Activated naive CD4-positive, alpha-beta T cell treated with Interleukin-2 at 50 U/mL for 16 hours (primary cell): Measurements from ENCODE around the gene THAP2.

Experiments used
- DNase-seq: peaks from one replicate; pipeline ENCODE4 v3.0.0-alpha.2; 2020

Gene THAP2

DNA sequence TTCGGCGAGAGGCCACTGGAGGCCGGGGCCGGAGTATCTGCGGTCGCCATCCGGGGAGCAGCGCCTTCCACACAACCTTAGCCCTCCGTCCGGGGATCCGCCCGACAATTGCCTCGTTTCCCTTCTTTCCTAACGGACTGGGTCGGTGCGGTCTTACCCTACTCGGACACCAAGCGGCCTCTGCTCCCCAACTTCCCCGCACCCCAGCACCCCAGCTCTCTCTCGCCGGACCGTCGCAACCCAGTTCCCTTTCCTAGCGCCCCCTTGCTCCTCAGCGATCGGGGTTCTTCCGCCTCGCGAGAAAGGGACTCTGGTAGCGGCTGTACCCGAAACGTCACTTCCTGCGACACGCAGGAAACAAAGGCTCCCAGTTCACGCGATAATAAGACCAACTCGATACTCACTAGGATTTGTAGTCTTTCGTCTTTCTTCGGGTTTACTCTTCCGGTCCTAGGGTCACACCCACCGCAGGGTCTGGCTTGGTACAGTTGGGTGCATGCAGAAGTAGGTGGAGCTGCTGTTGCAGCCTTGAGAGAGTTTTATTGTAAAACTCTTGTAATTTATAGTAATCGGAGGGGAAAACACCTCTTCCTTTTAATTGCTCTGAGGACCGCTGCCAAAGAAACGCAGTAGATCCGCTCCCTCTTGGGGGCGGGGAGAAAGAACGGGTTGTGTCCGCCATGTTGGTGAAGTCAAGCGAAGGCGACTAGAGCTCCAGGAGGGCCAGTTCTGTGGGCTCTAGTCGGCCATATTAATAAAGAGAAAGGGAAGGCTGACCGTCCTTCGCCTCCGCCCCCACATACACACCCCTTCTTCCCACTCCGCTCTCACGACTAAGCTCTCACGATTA, at the start of gene THAP2, which contains the start of gene ZFC3H1:
THAP2 (plus strand) TSS at position 741 of the 850 bp plus-strand sequence. CDS start 209 bp downstream, outside the sequence.
ZFC3H1 (minus strand) TSS at position 288 of the 850 bp plus-strand sequence; CDS start at position 50, 238 bp downstream.
- peak; percentile 91 for DNase-seq

DNA sequence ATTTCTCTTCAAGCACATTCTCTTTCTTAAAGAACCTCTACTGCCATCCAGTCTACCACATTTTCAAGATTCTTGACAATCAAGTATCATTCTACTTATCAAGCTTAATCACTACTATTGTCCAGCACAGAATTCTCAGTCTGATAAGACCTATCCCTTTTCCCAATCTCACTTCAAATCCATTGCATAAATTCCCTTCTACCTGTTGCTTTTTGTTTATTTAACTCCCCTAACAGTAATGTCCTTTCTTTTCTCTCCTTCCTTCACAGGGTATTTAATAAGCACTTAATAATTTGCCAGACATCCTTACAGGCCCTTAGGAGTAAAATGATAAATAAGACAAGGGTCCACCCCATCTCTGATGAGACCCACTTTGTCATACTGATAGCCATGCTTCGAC, 42.2 kb upstream of the THAP2 start:
- DNase-seq = no peak

DNA sequence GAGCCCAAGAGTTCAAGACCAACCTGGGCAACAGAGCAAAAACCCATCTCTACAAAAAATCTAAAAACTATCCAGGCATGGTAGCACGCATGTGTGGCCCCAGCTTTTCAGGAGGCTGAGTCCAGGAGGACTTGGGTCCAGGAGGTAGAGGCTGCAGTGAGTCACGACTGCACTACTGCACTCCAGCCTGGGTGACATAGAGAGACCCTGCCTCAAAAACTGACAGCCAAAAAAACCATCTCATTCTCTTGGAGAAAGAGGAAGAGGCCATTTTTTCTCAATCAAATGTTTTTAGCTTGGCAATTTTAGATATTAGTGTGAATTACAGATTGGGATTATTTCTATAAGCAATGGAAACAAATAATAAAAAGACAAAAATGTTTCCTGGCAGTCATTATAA, 38.6 kb upstream of the THAP2 start:
- no peak for DNase-seq

DNA sequence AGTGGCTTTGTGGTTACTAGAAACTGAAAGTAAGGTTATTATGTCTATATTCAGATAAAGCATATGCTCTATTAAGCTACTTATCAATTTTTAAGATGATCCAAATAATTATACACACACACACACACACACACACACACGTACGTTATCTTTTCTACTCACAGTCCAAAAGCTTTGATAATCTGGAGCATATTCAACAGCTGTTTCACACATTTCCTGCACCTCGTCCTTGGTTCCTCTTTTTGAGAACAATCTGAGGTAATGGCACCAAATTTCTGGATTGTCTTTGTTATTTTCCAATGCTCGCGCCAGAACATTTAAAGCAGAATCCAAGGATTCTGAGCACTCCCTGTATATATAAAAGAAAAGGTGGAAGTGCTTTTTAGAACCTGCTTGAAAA, 38.0 kb upstream of the THAP2 start:
- DNase-seq = no peak

DNA sequence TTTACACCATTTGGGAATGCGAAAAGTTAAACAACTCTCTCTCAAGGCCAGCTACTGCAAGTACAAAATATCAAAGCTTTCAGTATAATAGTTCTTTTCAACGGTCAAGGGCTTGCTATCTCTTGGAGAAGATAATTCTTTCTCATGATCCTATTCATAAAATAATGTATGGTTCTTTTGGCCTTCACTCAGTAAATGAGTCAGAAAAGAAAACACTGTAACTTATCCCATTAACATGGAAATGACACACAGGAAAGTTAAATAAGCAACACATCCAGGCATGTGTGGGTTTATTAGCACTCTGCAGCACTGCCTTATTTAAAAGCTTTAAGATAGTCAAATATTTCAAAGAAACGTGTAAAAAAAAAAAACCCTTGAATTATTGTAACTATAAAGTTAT, 37.3 kb upstream of the THAP2 start:
- DNase-seq = no peak

DNA sequence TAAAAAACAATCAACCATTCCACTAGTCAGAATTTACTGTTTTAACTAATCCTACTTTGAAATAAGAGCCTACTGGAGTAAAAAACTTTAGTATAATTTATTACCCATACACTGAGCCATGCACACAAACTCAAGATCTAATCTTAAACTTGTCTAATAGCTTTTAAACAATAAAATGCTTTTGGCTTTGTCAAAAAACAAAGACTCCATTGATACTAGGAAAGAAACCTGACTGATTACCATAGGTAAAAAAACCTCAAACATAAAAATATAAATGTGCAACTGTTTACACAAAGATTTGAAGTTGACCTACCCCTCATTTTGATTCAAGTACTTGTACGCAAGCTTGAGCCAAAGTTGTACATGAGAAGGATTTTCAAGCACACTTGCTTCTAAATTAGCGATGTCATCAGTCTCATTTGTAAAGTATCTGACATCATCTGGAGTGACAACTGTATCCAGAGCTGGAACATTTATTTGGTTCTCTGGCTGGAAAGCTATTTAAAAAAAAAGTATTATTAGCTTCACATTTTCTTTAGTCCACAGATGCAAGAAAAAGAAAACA, 36.6 kb upstream of the THAP2 start:
- DNase-seq = no peak

DNA sequence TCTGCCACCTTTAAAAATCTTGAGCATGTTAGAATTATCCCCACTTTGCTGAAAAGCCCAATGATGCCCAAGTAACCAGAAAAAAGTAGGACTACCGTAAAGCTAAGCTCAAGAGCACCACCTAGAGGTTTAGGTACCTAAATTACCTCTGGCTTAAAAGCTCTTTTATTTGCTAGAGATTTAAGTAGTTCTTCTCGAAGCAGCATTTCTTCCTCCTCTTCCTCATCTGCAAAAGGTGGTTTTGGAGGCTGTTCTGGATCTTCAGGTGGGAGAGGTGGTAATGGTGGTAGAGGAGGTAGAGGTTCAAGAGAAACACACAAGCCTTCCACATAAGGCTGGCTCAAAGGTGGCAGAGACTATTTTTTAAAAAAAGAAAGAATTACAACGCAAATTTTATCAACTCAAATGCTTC, 27.4 kb upstream of the THAP2 start:
- DNase-seq = no peak

DNA sequence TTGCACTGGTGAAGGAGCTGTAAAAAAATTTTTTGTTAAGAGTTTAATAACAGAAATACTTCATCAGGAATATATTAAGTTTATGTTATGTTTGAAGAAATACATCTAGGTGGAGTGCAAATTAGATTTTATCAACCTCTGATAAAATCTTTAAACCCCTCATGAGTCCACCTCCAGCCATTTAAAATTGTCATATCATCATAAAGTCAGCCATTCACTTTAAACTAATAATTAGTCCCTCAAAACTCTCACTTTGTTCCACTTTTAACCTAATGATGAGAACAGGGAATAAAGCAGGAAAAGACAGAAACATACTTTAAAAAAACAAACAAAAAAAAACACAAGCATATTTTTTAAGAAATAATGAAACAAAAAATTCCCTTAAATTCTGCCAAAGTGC, 25.6 kb upstream of the THAP2 start:
- no peak for DNase-seq

DNA sequence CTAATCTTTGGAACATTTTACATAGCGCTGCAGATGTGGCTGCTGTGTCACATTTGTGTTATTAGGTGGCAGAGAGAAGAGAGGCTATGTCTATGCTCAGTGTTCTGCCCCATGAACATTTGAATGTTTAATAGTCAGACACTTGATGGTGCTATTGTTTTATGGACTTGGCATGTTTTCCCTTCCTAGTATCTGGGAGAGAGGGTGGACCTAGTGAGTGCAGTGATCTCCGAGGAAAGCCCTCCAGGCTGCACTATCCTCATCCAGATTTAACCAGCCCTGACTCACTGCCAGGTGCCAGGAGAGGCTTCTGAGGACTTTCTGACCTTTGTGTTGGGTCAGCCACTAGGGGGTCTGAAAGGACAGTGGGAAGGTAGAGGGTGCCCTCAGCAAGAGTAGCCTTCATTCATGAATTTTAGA, 24.8 kb upstream of the THAP2 start:
- no peak for DNase-seq

DNA sequence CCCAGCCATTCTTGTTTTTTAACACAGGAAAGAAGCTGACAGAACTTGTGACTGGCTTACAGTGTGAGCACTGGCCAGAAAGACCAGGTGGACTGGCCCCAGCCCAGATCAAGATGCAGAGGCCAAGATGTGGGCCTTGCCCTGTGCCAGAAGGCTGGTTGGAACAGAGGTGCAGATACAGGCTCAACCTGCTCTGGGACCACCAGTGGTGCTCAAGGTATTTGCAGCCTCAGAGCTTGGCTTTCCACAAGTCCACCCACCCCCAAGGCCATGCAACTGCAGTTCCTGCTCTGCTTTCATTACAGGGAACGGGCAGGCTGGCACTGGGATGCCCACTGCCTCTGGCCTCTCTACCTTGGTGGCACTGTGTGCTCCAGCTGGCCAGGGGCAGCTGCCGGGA, 23.8 kb upstream of the THAP2 start:
- DNase-seq = no peak

DNA sequence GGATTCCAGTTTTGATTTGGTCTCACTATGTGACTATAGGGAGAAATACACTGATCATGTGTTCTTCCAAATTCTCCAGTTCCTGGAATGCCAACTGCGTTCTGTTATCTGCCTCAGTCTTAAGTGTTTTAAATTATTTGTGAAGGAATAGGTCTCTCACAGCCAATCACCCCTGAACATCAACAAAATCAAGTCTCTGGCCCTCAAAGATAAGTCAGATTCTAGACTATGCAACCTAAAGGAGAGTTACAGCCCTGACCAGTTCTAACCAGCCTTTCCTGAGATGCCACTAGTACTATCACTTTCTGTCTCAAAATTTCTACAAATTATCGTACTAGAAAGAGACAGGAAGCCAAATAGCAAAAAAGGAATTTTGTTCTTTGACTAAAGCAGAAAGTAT, 22.7 kb upstream of the THAP2 start:
- no peak for DNase-seq

DNA sequence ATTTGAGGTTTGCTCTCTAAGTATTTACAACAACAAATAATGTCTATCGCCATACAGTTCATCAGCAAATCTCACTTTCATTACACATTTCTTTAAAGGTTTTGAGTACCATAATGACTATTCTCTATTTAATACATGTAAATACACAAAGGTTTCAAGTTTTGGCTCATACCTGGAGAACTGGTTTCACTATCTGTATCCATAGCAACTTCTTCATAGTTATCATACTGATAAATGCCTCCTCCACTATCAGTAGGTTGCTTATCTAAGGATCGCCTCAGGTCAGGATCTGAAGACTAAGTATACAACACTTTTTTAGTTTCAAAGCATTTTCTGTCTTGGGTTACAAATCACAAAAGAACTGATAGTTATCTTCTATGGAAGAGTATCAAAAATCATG, 21.8 kb upstream of the THAP2 start:
- no peak for DNase-seq

DNA sequence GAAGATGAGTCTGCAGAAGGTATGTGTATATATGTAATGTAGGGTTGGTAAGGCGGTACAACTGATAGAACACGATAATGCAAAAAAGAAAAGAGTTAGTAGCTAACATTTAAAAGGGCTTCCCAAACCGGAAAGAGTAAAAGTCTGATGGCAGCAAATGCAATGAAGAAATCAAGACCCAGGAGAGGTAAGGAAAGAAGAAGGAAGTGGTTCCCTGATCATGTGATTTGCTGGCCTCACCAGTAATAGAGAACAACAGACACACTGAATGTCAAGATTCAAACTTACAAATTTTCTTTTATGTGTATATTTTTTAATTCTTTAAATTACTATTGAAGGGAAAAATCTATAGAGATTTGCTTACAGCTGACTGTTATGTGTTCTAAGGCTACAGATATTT, 18.8 kb upstream of the THAP2 start:
- no peak for DNase-seq

DNA sequence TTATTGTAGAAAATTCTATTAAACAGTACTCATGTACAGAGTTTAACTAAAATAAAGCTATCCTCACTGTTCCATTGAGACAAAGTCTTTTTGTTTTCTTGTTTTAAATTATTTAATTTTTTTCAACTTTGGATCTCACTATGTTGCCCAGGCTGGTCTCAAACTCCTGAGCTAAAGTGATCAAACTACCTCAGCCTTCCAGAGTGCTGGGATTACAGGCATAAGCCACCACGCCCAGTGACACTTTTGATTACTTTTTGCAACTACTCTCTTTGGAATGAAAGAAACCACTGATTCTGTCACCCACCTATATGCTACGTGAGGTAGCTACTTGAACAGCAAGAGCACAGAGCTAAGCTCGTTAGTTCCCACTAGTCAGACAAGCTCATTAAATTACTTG, 17.6 kb upstream of the THAP2 start:
- DNase-seq = no peak

DNA sequence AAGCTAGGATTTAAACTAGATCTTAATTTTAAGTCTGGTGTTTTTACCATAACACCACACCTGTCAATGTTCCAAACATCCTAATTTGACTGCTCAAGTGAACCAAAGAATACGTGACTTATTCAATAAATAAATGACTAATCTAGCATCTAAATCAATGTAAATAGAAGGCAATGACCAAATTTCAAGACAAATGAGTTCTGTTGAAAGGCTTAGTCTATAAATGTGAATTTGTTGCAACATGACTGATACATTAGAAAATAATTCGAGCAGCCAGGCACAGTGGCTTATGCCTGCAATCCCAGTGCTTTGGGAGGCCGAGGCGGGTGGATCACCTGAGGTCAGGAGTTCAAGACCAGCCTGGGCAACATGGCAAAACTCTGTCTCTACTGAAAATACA, 15.6 kb upstream of the THAP2 start:
- no peak for DNase-seq

DNA sequence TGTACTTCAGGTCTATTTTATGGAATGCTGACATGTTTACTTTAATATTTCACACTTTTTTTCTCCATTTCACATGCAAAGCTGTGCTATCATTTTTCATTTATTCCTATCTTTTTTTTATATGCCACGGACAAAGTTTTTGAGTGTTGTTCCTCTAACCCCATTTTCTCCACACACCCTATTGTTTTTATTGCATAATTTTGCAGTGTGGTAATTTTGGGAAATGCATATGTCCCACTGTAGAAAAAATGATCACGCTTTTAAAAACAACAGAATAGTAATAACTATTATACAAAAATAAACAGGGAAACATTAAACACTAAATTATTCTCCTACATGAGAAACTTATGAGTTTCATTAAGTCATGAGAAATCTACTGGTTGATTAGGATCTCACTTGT, 14.7 kb upstream of the THAP2 start:
- DNase-seq = no peak

DNA sequence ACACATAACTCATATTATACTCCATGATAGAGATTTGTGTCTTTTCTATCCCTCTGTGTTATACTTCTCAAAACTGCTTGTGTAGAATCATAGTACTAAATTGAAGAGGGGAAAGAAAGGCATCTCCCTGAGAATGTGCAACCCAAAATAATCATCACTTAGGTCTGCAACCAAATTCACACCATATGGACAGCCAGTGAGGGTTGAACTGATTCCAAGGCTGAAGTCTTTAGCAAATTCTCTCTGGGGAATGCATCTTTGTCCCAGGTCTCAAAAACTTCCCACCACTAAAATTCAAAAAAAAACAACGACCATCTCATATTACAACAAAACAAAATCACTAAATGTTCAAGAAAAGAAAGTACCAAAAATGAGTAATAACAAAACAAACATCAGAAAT, 11.4 kb upstream of the THAP2 start:
- no peak for DNase-seq

DNA sequence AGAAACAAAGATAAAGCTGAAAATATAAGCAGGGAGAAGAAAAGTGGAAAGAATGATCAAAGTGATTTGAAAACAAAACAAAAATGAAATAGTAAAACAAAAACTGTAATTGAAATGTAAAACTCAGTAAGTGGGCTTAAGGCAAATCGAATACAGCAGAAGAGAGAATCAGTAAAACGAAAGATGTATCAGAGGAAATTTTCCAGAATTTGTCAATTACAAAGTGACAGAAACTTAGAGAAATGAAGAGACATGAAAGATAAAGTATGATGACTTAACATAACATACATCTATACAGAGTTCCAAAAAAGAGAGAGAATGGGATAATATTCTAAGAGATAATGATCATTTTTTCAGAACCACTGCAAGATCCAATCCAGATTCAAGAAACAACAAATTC, 11.0 kb upstream of the THAP2 start:
- no peak for DNase-seq

DNA sequence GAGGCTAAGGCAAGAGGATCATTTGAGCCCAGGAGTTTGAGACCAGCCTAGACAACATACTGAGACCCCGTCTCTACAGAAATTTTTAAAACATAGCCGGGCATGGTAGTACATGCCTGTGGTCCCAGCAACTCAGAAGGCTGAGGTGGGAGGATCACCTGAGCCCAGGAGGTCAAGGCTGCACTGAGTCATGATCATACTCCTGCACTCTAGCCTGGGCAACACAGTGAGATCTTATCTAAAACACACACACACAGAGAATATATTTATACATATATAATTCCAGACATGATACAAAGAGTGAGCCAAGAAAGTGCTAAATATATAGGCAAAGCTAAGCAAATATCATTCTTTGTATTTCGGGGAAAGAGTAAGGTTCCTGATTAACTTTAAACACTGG, 9.9 kb upstream of the THAP2 start:
- DNase-seq = no peak

DNA sequence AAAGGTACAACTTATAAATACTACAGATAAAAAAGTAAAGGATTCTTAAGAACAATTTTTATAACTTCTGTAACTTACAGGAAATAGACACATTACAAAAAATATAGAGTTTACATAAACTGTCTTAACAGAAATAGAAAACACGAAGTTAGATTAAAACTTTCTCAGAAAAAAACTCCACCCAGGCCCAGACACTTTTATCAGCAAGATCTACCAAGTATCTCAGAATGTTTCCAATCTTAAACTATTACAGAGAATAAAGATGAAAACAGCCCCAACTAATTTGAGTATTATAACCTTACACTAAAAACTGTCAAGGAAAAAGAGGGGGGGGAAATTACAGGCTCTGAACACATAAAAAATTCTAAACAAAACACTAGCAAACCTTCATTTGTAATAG, 8.6 kb upstream of the THAP2 start:
- DNase-seq = no peak

DNA sequence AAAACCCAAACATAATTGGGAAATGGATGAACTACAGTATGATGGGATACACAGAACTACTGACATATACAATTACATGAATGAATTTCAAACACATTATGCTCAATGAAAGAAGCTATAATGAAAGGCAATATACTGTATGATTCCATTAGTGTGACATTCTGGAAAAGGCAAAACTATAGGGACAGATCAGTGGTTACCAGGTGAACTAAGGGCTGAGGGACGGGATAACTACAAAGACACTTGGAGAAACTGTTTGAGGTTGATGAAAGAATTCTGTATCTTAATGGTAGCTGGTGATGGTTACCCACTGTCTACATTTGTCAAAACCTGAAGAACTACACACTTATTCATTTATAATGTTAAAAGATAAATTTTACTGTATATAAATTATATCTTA, 8.2 kb upstream of the THAP2 start:
- DNase-seq = no peak

DNA sequence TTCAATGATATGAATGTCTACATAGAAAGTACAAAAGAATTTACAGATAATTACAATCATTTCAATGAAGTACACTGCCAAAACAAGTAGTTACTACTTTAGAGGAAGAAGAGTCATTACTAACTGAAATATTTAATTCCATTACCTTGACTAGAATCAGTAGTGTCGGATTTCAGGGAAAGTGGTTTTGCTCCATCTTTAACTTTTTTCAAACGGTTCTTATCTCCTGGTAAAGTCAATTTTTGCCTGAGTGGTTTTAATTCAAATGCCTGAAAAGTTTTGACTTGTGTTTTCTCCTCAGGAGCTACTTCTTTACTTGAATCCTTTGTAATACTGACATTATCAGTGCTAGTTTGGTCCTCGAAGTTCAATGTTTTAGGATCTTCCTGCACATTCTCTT, 7.4 kb upstream of the THAP2 start:
- DNase-seq = no peak

DNA sequence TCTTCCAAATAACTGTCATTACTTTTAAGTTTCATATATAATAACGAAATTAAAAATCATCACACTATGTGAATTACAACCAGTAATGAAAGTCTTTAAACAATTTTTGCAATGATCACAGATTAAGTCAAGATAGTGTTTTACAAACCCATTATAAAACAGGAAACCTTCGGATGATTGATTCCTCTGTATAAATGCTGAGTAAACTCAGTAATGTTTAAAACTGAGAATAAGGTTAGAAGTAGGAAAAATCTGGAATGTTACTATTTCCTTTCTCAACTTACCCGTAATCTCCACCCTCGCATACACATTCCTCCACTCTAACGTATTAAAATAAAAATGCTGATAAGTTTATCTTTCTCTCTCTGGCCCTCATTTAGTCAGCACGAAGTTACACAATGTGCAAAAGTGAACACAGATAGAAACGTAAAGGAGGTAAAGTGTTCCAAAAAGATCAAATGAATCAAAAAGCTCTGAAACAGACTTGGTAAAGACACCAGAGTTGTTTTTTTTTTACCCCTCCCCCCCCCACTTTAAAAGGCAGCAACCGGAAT, 2.0 kb upstream of the THAP2 start:
- DNase-seq = no peak

DNA sequence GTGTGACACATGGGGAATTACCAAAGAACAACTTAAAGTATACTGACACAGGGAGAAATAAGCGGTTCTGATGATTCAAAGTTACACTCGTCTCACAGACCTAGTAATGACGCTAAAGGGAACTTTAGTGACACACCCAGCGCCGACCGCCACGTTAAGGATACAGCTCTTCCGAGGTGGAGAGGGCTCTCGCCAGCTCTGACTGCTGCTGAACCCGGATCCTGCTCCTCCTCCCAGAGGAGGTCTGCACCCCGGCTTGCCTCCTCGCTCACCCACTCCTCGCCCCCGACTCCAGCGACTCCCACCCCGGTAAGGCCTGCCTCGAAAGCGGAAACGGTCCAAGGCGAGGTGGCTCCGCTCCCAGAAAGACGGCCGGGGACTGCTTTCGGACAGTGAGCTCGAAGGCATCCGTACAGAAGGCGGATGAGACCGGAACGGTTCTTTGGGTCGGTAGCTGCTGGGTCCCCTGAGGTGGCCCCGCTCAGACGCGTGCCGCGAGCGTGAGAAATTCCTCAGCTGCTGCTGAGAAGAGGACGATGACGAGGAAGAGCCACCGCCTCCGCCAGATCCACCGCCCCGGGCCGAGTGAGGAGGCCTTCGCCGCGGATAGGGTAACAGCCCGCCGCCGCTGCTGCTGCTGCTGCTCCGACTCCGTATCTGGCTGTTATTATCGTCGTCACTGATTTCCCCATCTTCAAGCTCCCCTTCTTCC, 1.1 kb upstream of the THAP2 start:
- DNase-seq = peak; percentile 78
